ENCODE data around the gene IFNE. TPM values are rescaled to one million over a fixed set of nuclear protein-coding genes. Genes with fewer than 3 reads are reported as not detected.

IFNE gene
- total RNA-seq, 4 donors from 2014 or later, result 5.3 to 5.5 (median 5.3) TPM; not detected in 1

GRCh38 chr9:21481470-21482056, 550 bp downstream of the IFNE start:
- H3K27ac ChIP-seq, result no peak overlapping the region
- H3K27me3 ChIP-seq, result no peaks in the 10 kb centered on the region
- TF ChIP-seq POLR2A (IDR thresholded peaks at IDR 0.05), result no peak
- TF ChIP-seq, protein P1, sequence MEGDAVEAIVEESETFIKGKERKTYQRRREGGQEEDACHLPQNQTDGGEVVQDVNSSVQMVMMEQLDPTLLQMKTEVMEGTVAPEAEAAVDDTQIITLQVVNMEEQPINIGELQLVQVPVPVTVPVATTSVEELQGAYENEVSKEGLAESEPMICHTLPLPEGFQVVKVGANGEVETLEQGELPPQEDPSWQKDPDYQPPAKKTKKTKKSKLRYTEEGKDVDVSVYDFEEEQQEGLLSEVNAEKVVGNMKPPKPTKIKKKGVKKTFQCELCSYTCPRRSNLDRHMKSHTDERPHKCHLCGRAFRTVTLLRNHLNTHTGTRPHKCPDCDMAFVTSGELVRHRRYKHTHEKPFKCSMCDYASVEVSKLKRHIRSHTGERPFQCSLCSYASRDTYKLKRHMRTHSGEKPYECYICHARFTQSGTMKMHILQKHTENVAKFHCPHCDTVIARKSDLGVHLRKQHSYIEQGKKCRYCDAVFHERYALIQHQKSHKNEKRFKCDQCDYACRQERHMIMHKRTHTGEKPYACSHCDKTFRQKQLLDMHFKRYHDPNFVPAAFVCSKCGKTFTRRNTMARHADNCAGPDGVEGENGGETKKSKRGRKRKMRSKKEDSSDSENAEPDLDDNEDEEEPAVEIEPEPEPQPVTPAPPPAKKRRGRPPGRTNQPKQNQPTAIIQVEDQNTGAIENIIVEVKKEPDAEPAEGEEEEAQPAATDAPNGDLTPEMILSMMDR (IDR thresholded peaks at IDR 0.05), result no peak
- DNase-seq, result no peak
- H3K36me3 ChIP-seq, result no peaks in the 10 kb centered on the region
- H3K9me3 ChIP-seq, result no peaks in the 10 kb centered on the region
- H3K4me3 ChIP-seq, result no peak overlapping the region
- H3K4me1 ChIP-seq, result no peaks in the 10 kb centered on the region

GRCh38 chr9:21479152-21479702, 2.9 kb downstream of the IFNE start:
- no peak for TF ChIP-seq POLR2A (IDR thresholded peaks at IDR 0.05)
- TF ChIP-seq, protein P1 (IDR thresholded peaks at IDR 0.05), result no peak
- no peaks in the 10 kb centered on the region for H3K27me3 ChIP-seq
- H3K4me1 ChIP-seq, result no peaks in the 10 kb centered on the region
- no peaks in the 10 kb centered on the region for H3K9me3 ChIP-seq
- H3K36me3 ChIP-seq, result no peaks in the 10 kb centered on the region
- no peak overlapping the region for H3K27ac ChIP-seq
- H3K4me3 ChIP-seq, result no peak overlapping the region
- DNase-seq, result no peak

- Histone ChIP-seq H3K4me1 (no peaks in the 10 kb centered on the region), H3K27me3 (no peaks in the 10 kb centered on the region), H3K4me3 (no peak overlapping the region), H3K9me3 (no peaks in the 10 kb centered on the region), H3K36me3 (no peaks in the 10 kb centered on the region), H3K27ac (no peak overlapping the region)
- TF ChIP-seq, protein P1 (IDR thresholded peaks at IDR 0.05), result no peak
- no peak for TF ChIP-seq POLR2A (IDR thresholded peaks at IDR 0.05)
- DNase-seq, result no peak
These were observed 4.6 kb downstream of the IFNE start for GRCh38 chr9:21477466-21477865.

- TF ChIP-seq, protein P1 (IDR thresholded peaks at IDR 0.05), result no peak
- no peak for TF ChIP-seq POLR2A (IDR thresholded peaks at IDR 0.05)
These were observed 8.9 kb downstream of the IFNE start for GRCh38 chr9:21473236-21473635.

GRCh38 chr9:21470126-21470525, 12.0 kb downstream of the IFNE start:
- H3K4me1 ChIP-seq, result no peaks in the 10 kb centered on the region
- H3K36me3 ChIP-seq, result no peaks in the 10 kb centered on the region
- H3K4me3 ChIP-seq, result no peak overlapping the region
- TF ChIP-seq POLR2A (IDR thresholded peaks at IDR 0.05), result no peak
- TF ChIP-seq, protein P1 (IDR thresholded peaks at IDR 0.05), result no peak
- no peaks in the 10 kb centered on the region for H3K27me3 ChIP-seq
- no peak for DNase-seq
- no peaks in the 10 kb centered on the region for H3K9me3 ChIP-seq
- no peak overlapping the region for H3K27ac ChIP-seq

More at GRCh38 chr9:21473236-21473635, 8.9 kb downstream of the IFNE start:
- Histone ChIP-seq H3K4me1 (no peaks in the 10 kb centered on the region), H3K27me3 (no peaks in the 10 kb centered on the region), H3K4me3 (no peak overlapping the region), H3K9me3 (no peaks in the 10 kb centered on the region), H3K27ac (no peak overlapping the region), H3K36me3 (no peaks in the 10 kb centered on the region)
- no peak for DNase-seq

Measured in Peyer's patch (tissue), 4 donors.